B cell (primary cell): ENCODE results near the gene C19orf73. TPM values are rescaled to one million over a fixed set of nuclear protein-coding genes. Genes with fewer than 3 reads are reported as not detected.

Experiments used
- ATAC-seq: fragments of 200-7000 bp; cut with Tn5 transposase; one replicate; pipeline ENCODE4 v1.10.0; 2021; ENCODE audit warnings: low read depth, mild to moderate bottlenecking, moderate number of reproducible peaks, moderate library complexity
- CTCF ChIA-PET: fragments of 350-600 bp; sonication (Branson Sonifier 250); formaldehyde crosslinking; loops from one replicate; lab custom pipeline; 2021; ENCODE audit warnings: antibody characterized with exemption, inconsistent platforms; lab: Charles Lee
- POLR2A ChIA-PET: fragments of 350-600 bp; sonication (Branson Sonifier 250); formaldehyde crosslinking; loops from one replicate; lab custom pipeline; 2021; ENCODE audit warnings: antibody characterized with exemption; lab: Charles Lee
- DNase-seq: peaks from one replicate; pipeline ENCODE4 v3.0.0; 2013
- H2AFZ ChIP-seq: 2 replicates; pipeline ENCODE4 v1.6.1; 2012; ENCODE audit warnings: mild to moderate bottlenecking, low read depth, low read length; ENCODE audit not compliant: insufficient read depth, poor library complexity, severe bottlenecking
- H3K27ac ChIP-seq, 2 donors: 1 replicate in 1 of 2; 2 replicates in 1 of 2; pipeline ENCODE4 v1.5.1; 2012 to 2013; ENCODE audit warnings: low read length in 2 of 2, mild to moderate bottlenecking in 2 of 2, moderate library complexity in 1 of 2
- H3K27me3 ChIP-seq, 4 experiments: fragments of 200-600 bp in 1 of 4; sonication (generic) in 1 of 4; replicated peaks in 1 of 4; 1 replicate in 2 of 4; 2 replicates in 2 of 4; pipeline versions ENCODE4 v1.6.1 to v1.7.0; 2013 to 2016; ENCODE audit warnings: low read length in 3 of 4, mild to moderate bottlenecking in 2 of 4, mixed read lengths in 1 of 4, moderate library complexity in 1 of 4; ENCODE audit not compliant: insufficient read depth in 4 of 4, control insufficient read depth in 3 of 4; ENCODE audit errors: control extremely low read depth in 1 of 4
- H3K36me3 ChIP-seq, 2 experiments: replicated peaks in 1 of 2; 1 replicate in 1 of 2; 2 replicates in 1 of 2; pipeline versions ENCODE4 v1.6.1 to v1.7.1; 2013; ENCODE audit warnings: low read length in 1 of 2; ENCODE audit not compliant: insufficient read depth in 2 of 2, control insufficient read depth in 1 of 2; ENCODE audit errors: control extremely low read depth in 1 of 2, extremely low read depth in 1 of 2
- H3K4me1 ChIP-seq, 2 donors: fragments of 200-600 bp in 1 of 2; sonication (generic) in 1 of 2; 1 replicate in 1 of 2; 2 replicates in 1 of 2; pipeline versions ENCODE4 v1.5.1 to v1.6.1; 2013 to 2017; ENCODE audit warnings: low read length in 2 of 2; ENCODE audit not compliant: control insufficient read depth in 2 of 2, insufficient read depth in 2 of 2
- H3K4me2 ChIP-seq: replicated peaks from 2 replicates; pipeline ENCODE3; 2012; ENCODE audit warnings: mild to moderate bottlenecking, low read depth, low read length; ENCODE audit not compliant: poor library complexity, severe bottlenecking
- H3K4me3 ChIP-seq, 5 experiments: fragments of 200-600 bp in 1 of 5; sonication (generic) in 1 of 5; 1 replicate in 3 of 5; 2 replicates in 2 of 5; pipeline versions ENCODE4 v1.5.1 to v1.7.0; 2011 to 2016; ENCODE audit warnings: low read length in 4 of 5, mild to moderate bottlenecking in 4 of 5, low read depth in 2 of 5, control low read depth in 1 of 5, moderate library complexity in 1 of 5; ENCODE audit not compliant: insufficient read depth in 1 of 5; ENCODE audit errors: control extremely low read depth in 1 of 5, extremely low read depth in 1 of 5
- H3K79me2 ChIP-seq: fragments of 200-600 bp; sonication (generic); one replicate; pipeline ENCODE4 v1.6.0; 2016; ENCODE audit warnings: low read length; ENCODE audit not compliant: control insufficient read depth, insufficient read depth
- H3K9ac ChIP-seq: fragments of 200-600 bp; sonication (generic); 2 replicates; pipeline ENCODE4 v1.6.1; 2017; ENCODE audit warnings: mild to moderate bottlenecking, low read length, moderate library complexity
- H3K9me3 ChIP-seq, 3 donors: one replicate each; pipeline versions ENCODE4 v1.6.1 to v1.7.1; 2013; ENCODE audit warnings: low read length in 2 of 3; ENCODE audit not compliant: control insufficient read depth in 2 of 3, insufficient read depth in 1 of 3; ENCODE audit errors: control extremely low read depth in 1 of 3
- H4K20me1 ChIP-seq: 2 replicates; pipeline ENCODE4 v1.6.0; 2012; ENCODE audit warnings: mild to moderate bottlenecking, low read length; ENCODE audit not compliant: insufficient read depth, control insufficient read depth, poor library complexity, severe bottlenecking
- H3K27ac Mint-ChIP-seq: one replicate; pipeline ENCODE4 v1.8.0; 2021; ENCODE audit warnings: mixed read lengths
- H3K27me3 Mint-ChIP-seq: one replicate; pipeline ENCODE4 v1.8.0; 2021; ENCODE audit warnings: mixed read lengths
- H3K4me1 Mint-ChIP-seq: one replicate; pipeline ENCODE4 v1.8.0; 2021; ENCODE audit warnings: mixed read lengths
- H3K4me3 Mint-ChIP-seq: one replicate; pipeline ENCODE4 v1.8.0; 2021; ENCODE audit warnings: mixed read lengths
- H3K9me3 Mint-ChIP-seq: one replicate; pipeline ENCODE4 v1.8.0; 2022; ENCODE audit warnings: mixed read lengths; ENCODE audit not compliant: insufficient read depth
- EZH2 ChIP-seq: IDR thresholded peaks from 2 replicates; pipeline ENCODE4 v1.6.1; 2012; ENCODE audit warnings: borderline replicate concordance, low read depth, mild to moderate bottlenecking, moderate library complexity, low read length; ENCODE audit not compliant: insufficient read depth, poor library complexity, severe bottlenecking
- WGBS: methylation state at CpG from one replicate; pipeline ENCODE4 v1.1.5; 2013; ENCODE audit warnings: missing lambda C conversion rate; ENCODE audit not compliant: insufficient coverage; 5-methylcytosine and 5-hydroxymethylcytosine counted together
- intact Hi-C: fragments of 100-400 bp; cut with micrococcal nuclease; formaldehyde crosslinking; loops from one replicate; pipeline ENCODE4 v1.10.0; 2022
- polyA plus RNA-seq: library from polyadenylated mRNA; depleted of rRNA; stranded (reverse); fragments of >200 nt; gene quantifications from 2 replicates; pipeline ENCODE4 v1.2.3, GENCODE V29; 2012
- total RNA-seq, 2 donors: library from RNA; stranded (reverse); fragments of 120-200 nt in 1 of 2; gene quantifications; 1 replicate in 1 of 2; 2 replicates in 1 of 2; pipeline versions ENCODE4 v1.2.3 to v1.2.4, GENCODE V29; 2013 to 2022
- TF ChIP-seq, protein P1 (sequence below): fragments of 200-600 bp; IDR thresholded peaks from one replicate; pipeline ENCODE4 v1.8.0; 2022; ENCODE audit warnings: antibody characterized with exemption, mild to moderate bottlenecking

The C19orf73 gene
- total and polyA plus RNA-seq, 2 donors (not counting 1 experiment from before 2014, with no cell fraction given): 3.9 to 8.2 TPM

DNA sequence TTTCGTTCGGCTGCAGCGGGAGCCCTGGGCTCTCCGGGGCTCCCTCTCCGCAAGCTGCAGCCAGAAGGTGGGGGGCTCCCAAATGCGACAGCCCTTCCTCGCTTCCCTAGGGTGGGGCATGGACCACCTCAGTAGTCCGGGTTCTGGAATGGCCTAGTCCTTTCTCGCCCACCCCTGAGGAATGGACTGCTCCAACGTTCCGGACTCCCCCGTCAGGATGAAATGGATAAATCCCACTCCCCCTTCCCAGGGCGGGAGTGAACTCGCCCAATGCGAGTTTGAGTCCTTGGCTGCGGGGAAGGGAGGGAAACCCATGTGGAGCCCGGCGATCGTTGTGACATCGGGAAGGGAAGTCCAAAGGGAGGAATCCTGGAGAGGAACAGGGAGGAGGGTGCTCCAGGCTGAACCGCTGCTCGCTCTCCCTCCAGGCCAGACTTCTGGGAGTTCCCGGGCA, 30.7 kb upstream of the C19orf73 start:
- H3K4me1 Mint-ChIP-seq: peaks cover 42% of the 10 kb centered on the region
- no peak for TF ChIP-seq EZH2
- TF ChIP-seq, protein P1, sequence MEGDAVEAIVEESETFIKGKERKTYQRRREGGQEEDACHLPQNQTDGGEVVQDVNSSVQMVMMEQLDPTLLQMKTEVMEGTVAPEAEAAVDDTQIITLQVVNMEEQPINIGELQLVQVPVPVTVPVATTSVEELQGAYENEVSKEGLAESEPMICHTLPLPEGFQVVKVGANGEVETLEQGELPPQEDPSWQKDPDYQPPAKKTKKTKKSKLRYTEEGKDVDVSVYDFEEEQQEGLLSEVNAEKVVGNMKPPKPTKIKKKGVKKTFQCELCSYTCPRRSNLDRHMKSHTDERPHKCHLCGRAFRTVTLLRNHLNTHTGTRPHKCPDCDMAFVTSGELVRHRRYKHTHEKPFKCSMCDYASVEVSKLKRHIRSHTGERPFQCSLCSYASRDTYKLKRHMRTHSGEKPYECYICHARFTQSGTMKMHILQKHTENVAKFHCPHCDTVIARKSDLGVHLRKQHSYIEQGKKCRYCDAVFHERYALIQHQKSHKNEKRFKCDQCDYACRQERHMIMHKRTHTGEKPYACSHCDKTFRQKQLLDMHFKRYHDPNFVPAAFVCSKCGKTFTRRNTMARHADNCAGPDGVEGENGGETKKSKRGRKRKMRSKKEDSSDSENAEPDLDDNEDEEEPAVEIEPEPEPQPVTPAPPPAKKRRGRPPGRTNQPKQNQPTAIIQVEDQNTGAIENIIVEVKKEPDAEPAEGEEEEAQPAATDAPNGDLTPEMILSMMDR: no peak
- POLR2A ChIA-PET: interaction anchor here (0.6 to 1.0 kb wide), 2 partner anchors 23 to 253 kb away, joined by 3 to 7 read pairs; no protein-coding TSS in a partner anchor
- WGBS: under 1% methylated on average over 17 of the region's 23 CpGs
- H3K4me3 Mint-ChIP-seq: peak overlapping the region; percentile 89
- DNase-seq: no peak
- no peak for ATAC-seq
- intact Hi-C loops: loop anchor here (5.0 to 10.0 kb wide), 2 partner anchors 37 to 55 kb away; partner anchors contain the start of gene LIN7B
- Histone ChIP-seq H3K4me1 (peaks cover 44 to 48% of the 10 kb centered on the region in 2 donors), H3K79me2 (no peaks in the 10 kb centered on the region), H2AFZ (peak overlapping the region; percentile 74), H4K20me1 (no peaks in the 10 kb centered on the region), H3K9me3 (peaks cover 0 to 63% (median 7%) of the 10 kb centered on the region in 3 donors), H3K4me2 (peak overlapping the region; percentile 97), H3K27me3 (peaks cover 0 to 79% (median 38%) of the 10 kb centered on the region in 4 experiments), H3K4me3 (peak overlapping the region in 4 of 5 experiments; percentile 57 to 76 (median 61)), H3K36me3 (no peaks in the 10 kb centered on the region), H3K27ac (no peak overlapping the region), H3K9ac (peak overlapping the region; percentile 78)
- H3K9me3 Mint-ChIP-seq: no peaks in the 10 kb centered on the region
- no peak overlapping the region for H3K27ac Mint-ChIP-seq
- CTCF ChIA-PET: interaction anchor here (1.8 kb wide), 2 partner anchors 35 to 52 kb away, joined by 9 to 10 read pairs; partner anchors contain the start of gene LIN7B
- H3K27me3 Mint-ChIP-seq: peaks cover 64% of the 10 kb centered on the region
